Gastroesophageal sphincter (tissue), 2 donors: ENCODE results near the gene WDR45B.

Experiments
- EP300 ChIP-seq: sonication (generic); formaldehyde crosslinking; IDR thresholded peaks from one replicate; pipeline ENCODE4 v1.6.1; 2017; ENCODE audit warnings: antibody characterized with exemption, mild to moderate bottlenecking
- POLR2A ChIP-seq, 2 donors: fragments of 450-650 bp; IDR thresholded peaks; one replicate each; pipeline ENCODE4 v1.6.1; 2017; ENCODE audit warnings: antibody characterized with exemption in 2 of 2, mild to moderate bottlenecking in 2 of 2, moderate library complexity in 1 of 2
- POLR2AphosphoS5 ChIP-seq: sonication (generic); formaldehyde crosslinking; IDR thresholded peaks from one replicate; pipeline ENCODE4 v1.6.1; 2017; ENCODE audit warnings: antibody characterized with exemption

DNA sequence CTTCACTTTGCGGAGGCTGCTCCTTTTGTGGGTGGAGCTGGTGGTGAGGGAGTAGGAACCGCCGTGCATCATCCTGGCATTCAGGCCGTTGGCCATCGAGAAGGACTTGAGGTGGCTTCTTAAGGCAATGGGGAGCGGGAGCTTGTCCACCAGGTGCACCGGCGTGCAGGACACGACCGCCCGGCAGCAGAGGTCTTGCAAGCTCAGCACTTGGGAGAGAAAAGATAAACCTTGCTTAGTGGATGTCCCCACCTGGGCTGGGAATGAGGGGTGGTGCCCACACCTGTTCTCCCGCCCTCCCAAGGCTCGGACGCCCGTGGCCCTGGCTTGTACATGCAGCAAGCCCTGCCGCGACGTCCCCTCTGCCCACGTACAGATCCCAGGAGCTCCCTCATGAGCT lies 9.7 kb upstream of the WDR45B start:
- no peak for TF ChIP-seq EP300
- TF ChIP-seq POLR2AphosphoS5: no peak
- no peak for TF ChIP-seq POLR2A (IDR thresholded peaks at IDR 0.05)
